ENCODE measurements around the gene OR6V1. TPM values are rescaled to one million over a fixed set of nuclear protein-coding genes. Genes with fewer than 3 reads are reported as not detected.
A peak's percentile ranks its signal among the peaks of the same experiment; 100 is the strongest.
"Not testable (repeated sequence)": the region's sequence is repeated elsewhere in the genome, so short reads cannot be mapped to it uniquely, and the experiment has no call there.

Gene OR6V1
- total RNA-seq, 1 experiment from 2014 or later = not detected

DNA sequence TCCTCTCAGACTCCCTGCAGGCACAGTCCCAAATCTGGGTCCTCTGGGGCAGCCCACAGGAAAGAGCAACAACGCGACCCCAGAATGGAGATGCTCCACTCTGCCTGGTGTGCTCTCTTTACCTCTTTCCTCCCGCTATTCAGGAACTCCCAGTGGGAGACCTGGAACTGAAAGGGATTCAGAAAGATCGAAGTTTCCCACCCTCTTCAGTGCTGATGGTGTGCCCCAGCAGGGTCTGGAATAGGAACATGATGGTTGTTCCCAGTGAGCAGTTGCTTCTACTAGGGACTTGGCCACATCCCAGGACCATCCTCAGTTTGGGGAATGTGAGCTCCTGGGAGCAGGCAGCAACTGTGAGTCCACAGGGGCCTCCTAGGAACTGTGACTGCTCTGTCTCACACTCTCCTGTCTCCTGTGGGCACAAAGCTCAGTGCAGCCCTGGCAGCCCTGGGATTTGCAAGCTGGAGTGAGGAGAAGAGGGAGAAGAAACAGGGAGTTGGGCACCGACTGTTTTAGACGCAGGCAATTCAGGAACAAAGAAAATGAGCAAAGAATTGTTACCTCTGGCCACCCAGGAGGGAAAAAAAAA, 17.9 kb downstream of the OR6V1 start:
- Mint-ChIP-seq H3K4me1 (ENCODE audit: low read depth, unreplicated experiment) (no peaks in the 10 kb centered on the region), H3K9me3 (ENCODE audit: low read depth, unreplicated experiment) (no peaks in the 10 kb centered on the region), H3K36me3 (ENCODE audit: insufficient read depth, unreplicated experiment) (peaks cover 3% of the 10 kb centered on the region), H3K27me3 (ENCODE audit: unreplicated experiment) (peaks cover 40% of the 10 kb centered on the region), H3K4me3 (ENCODE audit: low read depth, unreplicated experiment) (no peak overlapping the region), H3K27ac (ENCODE audit: unreplicated experiment) (no peak overlapping the region)
- no peak for DNase-seq
- TF ChIP-seq, protein P1, sequence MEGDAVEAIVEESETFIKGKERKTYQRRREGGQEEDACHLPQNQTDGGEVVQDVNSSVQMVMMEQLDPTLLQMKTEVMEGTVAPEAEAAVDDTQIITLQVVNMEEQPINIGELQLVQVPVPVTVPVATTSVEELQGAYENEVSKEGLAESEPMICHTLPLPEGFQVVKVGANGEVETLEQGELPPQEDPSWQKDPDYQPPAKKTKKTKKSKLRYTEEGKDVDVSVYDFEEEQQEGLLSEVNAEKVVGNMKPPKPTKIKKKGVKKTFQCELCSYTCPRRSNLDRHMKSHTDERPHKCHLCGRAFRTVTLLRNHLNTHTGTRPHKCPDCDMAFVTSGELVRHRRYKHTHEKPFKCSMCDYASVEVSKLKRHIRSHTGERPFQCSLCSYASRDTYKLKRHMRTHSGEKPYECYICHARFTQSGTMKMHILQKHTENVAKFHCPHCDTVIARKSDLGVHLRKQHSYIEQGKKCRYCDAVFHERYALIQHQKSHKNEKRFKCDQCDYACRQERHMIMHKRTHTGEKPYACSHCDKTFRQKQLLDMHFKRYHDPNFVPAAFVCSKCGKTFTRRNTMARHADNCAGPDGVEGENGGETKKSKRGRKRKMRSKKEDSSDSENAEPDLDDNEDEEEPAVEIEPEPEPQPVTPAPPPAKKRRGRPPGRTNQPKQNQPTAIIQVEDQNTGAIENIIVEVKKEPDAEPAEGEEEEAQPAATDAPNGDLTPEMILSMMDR (IDR thresholded peaks at IDR 0.05; ENCODE audit: unreplicated experiment) = no peak
- no TSS peak for BruUV-seq (replicated peaks)
- CTCF ChIA-PET = no interaction called here
- intact Hi-C loops (cut with micrococcal nuclease; ENCODE audit: unreplicated experiment) = no loop called here

DNA sequence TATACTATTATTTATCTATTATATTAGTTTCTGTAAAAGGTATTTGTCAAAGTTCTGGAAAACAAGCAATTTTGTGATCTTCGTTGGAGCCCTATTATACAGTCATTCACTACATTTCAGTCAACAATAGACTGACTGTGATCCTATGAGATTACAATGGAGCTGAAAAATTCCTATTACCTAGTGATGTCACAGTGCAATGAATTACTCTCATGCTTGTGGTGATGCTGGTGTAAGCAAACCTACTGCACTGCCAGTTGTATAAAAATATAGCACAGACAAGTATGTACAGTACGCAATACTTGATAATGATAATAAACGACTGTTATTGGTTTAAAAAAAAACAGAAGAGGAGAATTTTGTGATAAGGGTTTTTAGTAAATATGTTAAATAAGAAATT, 21.4 kb downstream of the OR6V1 start:
- Mint-ChIP-seq H3K4me1 (ENCODE audit: low read depth, unreplicated experiment) (no peaks in the 10 kb centered on the region), H3K27me3 (ENCODE audit: unreplicated experiment) (peaks cover 43% of the 10 kb centered on the region), H3K36me3 (ENCODE audit: insufficient read depth, unreplicated experiment) (peaks cover 3% of the 10 kb centered on the region), H3K27ac (ENCODE audit: unreplicated experiment) (no peak overlapping the region), H3K4me3 (ENCODE audit: low read depth, unreplicated experiment) (no peak overlapping the region), H3K9me3 (ENCODE audit: low read depth, unreplicated experiment) (no peaks in the 10 kb centered on the region)
- no TSS peak for BruUV-seq (replicated peaks)
- DNase-seq = no peak
- intact Hi-C loops (cut with micrococcal nuclease; ENCODE audit: unreplicated experiment) = no loop called here
- TF ChIP-seq, protein P1 (IDR thresholded peaks at IDR 0.05; ENCODE audit: unreplicated experiment) = no peak
- CTCF ChIA-PET = no interaction called here

DNA sequence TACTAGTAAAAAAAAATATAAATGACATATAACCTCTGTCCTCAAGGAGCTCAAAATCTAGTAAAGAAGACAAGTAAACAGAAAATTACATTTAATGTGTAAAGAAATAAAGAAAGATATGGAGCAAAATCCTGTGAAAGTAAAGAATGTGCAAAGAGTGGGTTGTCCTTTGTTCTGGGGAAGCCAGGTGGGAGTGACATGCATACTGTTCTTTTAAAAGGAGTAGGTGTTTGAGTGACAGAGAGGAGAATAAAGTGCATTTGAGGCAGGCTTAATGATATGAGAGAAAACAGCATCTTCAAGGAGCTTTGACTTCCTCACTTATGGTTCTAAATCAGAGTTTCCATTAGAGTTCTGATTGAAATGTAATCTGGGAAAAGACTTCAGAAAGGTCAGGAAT, 22.0 kb downstream of the OR6V1 start:
- Mint-ChIP-seq H3K4me1 (ENCODE audit: low read depth, unreplicated experiment) (no peaks in the 10 kb centered on the region), H3K27ac (ENCODE audit: unreplicated experiment) (no peak overlapping the region), H3K36me3 (ENCODE audit: insufficient read depth, unreplicated experiment) (peaks cover 3% of the 10 kb centered on the region), H3K4me3 (ENCODE audit: low read depth, unreplicated experiment) (no peak overlapping the region), H3K9me3 (ENCODE audit: low read depth, unreplicated experiment) (no peaks in the 10 kb centered on the region), H3K27me3 (ENCODE audit: unreplicated experiment) (peaks cover 37% of the 10 kb centered on the region)
- BruUV-seq (replicated peaks) = no TSS peak
- intact Hi-C loops (cut with micrococcal nuclease; ENCODE audit: unreplicated experiment) = no loop called here
- TF ChIP-seq, protein P1 (IDR thresholded peaks at IDR 0.05; ENCODE audit: unreplicated experiment) = no peak
- no peak for DNase-seq
- CTCF ChIA-PET = no interaction called here

DNA sequence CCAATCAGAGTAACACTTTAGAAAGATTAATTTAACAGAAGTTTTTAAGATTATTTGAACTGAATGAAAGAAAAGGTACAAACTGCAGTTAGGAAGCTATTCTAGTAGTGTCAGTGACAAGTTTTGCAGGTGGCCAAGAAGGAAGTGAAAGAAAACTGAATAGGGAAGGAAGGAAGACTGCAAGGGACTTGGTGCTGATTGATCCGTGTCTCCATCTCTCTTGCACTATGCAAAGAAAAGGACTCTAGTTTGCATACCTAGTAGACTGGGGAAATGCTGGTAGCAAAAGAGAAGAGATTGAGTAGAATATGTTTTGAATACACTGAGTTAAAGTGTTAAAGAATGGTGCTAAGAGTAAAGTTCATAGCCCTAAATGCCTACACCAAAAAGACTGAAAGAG, 33.0 kb downstream of the OR6V1 start:
- Mint-ChIP-seq H3K4me3 (ENCODE audit: low read depth, unreplicated experiment) (no peak overlapping the region), H3K27me3 (ENCODE audit: unreplicated experiment) (peaks cover 42% of the 10 kb centered on the region), H3K4me1 (ENCODE audit: low read depth, unreplicated experiment) (no peaks in the 10 kb centered on the region), H3K36me3 (ENCODE audit: insufficient read depth, unreplicated experiment) (no peaks in the 10 kb centered on the region), H3K9me3 (ENCODE audit: low read depth, unreplicated experiment) (peaks cover 9% of the 10 kb centered on the region), H3K27ac (ENCODE audit: unreplicated experiment) (no peak overlapping the region)
- CTCF ChIA-PET = no interaction called here
- TF ChIP-seq, protein P1 (IDR thresholded peaks at IDR 0.05; ENCODE audit: unreplicated experiment) = no peak
- intact Hi-C loops (cut with micrococcal nuclease; ENCODE audit: unreplicated experiment) = no loop called here
- BruUV-seq (replicated peaks) = no TSS peak
- no peak for DNase-seq

DNA sequence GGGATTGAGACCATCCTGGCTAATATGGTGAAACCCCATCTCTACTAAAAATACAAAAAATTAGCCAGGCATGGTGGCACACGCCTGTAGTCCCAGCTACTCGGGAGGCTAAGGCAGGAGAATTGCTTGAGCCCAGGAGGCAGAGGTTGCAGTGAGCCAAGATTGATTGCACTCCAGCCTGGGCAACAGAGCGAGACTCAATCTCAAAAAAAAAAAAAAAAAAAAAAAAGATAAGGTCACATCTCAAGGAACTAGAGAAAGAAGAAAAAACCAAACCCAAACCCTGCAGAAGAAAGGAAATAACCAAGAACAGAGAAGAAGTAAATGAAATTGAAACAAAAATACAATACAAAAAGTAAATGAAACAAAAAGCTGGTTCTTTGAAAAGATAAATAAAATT, 33.5 kb downstream of the OR6V1 start:
- H3K4me3 Mint-ChIP-seq (ENCODE audit: low read depth, unreplicated experiment); H3K4me1 Mint-ChIP-seq (ENCODE audit: low read depth, unreplicated experiment); intact Hi-C loops (cut with micrococcal nuclease; ENCODE audit: unreplicated experiment); CTCF ChIA-PET; DNase-seq; H3K36me3 Mint-ChIP-seq (ENCODE audit: insufficient read depth, unreplicated experiment); BruUV-seq (replicated peaks); H3K9me3 Mint-ChIP-seq (ENCODE audit: low read depth, unreplicated experiment); H3K27ac Mint-ChIP-seq (ENCODE audit: unreplicated experiment): not testable (repeated sequence)
- H3K27me3 Mint-ChIP-seq (ENCODE audit: unreplicated experiment) = peaks cover 47% of the 10 kb centered on the region

DNA sequence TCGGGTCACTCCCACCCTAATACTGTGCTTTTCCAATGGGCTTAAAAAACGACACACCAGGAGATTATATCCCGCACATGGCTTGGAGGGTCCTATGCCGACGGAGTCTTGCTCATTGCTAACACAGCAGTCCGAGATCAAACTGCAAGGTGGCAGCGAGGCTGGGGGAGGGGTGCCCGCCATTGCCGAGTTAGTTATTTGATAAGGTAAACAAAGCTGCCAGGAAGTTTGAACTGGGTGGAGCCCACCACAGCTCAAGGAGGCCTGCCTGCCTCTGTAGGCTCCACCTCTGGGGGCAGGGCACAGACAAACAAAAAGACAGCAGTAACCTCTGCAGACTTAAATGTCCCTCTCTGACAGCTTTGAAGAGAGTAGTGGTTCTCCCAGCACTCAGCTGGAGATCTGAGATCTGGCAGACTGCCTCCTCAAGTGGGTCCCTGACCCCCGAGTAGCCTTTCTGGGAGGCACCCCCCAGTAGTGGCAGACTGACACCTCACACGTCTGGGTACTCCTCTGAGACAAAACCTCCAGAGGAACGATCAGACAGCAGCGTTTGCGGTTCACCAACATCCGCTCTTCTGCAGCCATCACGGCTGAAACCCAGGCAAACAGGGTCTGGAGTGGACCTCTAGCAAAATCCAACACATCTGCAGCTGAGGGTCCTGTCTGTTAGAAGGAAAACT, 36.5 kb downstream of the OR6V1 start:
- intact Hi-C loops (cut with micrococcal nuclease; ENCODE audit: unreplicated experiment); H3K27ac Mint-ChIP-seq (ENCODE audit: unreplicated experiment); CTCF ChIA-PET; H3K4me1 Mint-ChIP-seq (ENCODE audit: low read depth, unreplicated experiment); H3K9me3 Mint-ChIP-seq (ENCODE audit: low read depth, unreplicated experiment); BruUV-seq (replicated peaks); H3K36me3 Mint-ChIP-seq (ENCODE audit: insufficient read depth, unreplicated experiment): not testable (repeated sequence)
- peak overlapping the region; percentile 45 for H3K4me3 Mint-ChIP-seq (ENCODE audit: low read depth, unreplicated experiment)
- H3K27me3 Mint-ChIP-seq (ENCODE audit: unreplicated experiment) = peaks cover 60% of the 10 kb centered on the region
- DNase-seq = peak; percentile 12
